Uterus (tissue), 2 donors: ENCODE results near the gene ZSWIM8.

Experiments
- CTCF ChIP-seq, 4 experiments: fragments of 200-600 bp in 2 of 4; fragments of 450-650 bp in 2 of 4; sonication (generic) in 2 of 4; IDR thresholded peaks; one replicate each; pipeline ENCODE4 v1.5.1; 2016 to 2019; ENCODE audit warnings: antibody characterized with exemption in 4 of 4, mild to moderate bottlenecking in 2 of 4, moderate library complexity in 1 of 4
- POLR2A ChIP-seq, 2 donors: fragments of 450-650 bp; IDR thresholded peaks; one replicate each; pipeline ENCODE4 v1.6.1; 2016; ENCODE audit warnings: antibody characterized with exemption in 2 of 2, mild to moderate bottlenecking in 1 of 2, moderate library complexity in 1 of 2

GRCh38 chr10:73810735-73811465 lies 25.5 kb downstream of the ZSWIM8 start:
- no peak for TF ChIP-seq CTCF (IDR thresholded peaks at IDR 0.05)
- TF ChIP-seq POLR2A (IDR thresholded peaks at IDR 0.05): no peak
